ENCODE results near the gene EDN3.

Gene EDN3

GRCh38 chr20:59308493-59309201 lies 8.2 kb downstream of the EDN3 start:
- DNase-seq: no peak

GRCh38 chr20:59309218-59309617 lies 8.8 kb downstream of the EDN3 start:
- no peak for DNase-seq

GRCh38 chr20:59314997-59315396 lies 14.6 kb downstream of the EDN3 start:
- no peak for DNase-seq

GRCh38 chr20:59316911-59317731 lies 16.7 kb downstream of the EDN3 start:
- no peak for DNase-seq

GRCh38 chr20:59318201-59318790 lies 17.9 kb downstream of the EDN3 start:
- DNase-seq: no peak

GRCh38 chr20:59318803-59319202 lies 18.4 kb downstream of the EDN3 start:
- DNase-seq: no peak

- DNase-seq: no peak
Measured at GRCh38 chr20:59320426-59320825, 20.0 kb downstream of the EDN3 start.

GRCh38 chr20:59320854-59321647 lies 20.6 kb downstream of the EDN3 start:
- no peak for DNase-seq

GRCh38 chr20:59322081-59322480 lies 21.7 kb downstream of the EDN3 start:
- DNase-seq: peak; percentile 27

GRCh38 chr20:59322585-59323454 lies 22.4 kb downstream of the EDN3 start:
- peak; percentile 18 for DNase-seq

- DNase-seq: no peak
Measured at GRCh38 chr20:59323731-59324130, 23.3 kb downstream of the EDN3 start.

GRCh38 chr20:59324521-59325141 lies 24.2 kb downstream of the EDN3 start:
- no peak for DNase-seq

GRCh38 chr20:59325142-59325523 lies 24.7 kb downstream of the EDN3 start:
- DNase-seq: no peak

- no peak for DNase-seq
Measured at GRCh38 chr20:59326188-59326587, 25.8 kb downstream of the EDN3 start.

GRCh38 chr20:59328071-59328470 lies 27.7 kb downstream of the EDN3 start:
- no peak for DNase-seq

- DNase-seq: no peak
Measured at GRCh38 chr20:59331721-59332329, 31.4 kb downstream of the EDN3 start.

GRCh38 chr20:59333260-59333845 lies 32.9 kb downstream of the EDN3 start:
- no peak for DNase-seq

GRCh38 chr20:59333951-59334350 lies 33.5 kb downstream of the EDN3 start:
- DNase-seq: no peak

GRCh38 chr20:59334651-59335300 lies 34.4 kb downstream of the EDN3 start:
- DNase-seq: no peak

- no peak for DNase-seq
Measured at GRCh38 chr20:59335377-59335776, 35.0 kb downstream of the EDN3 start.
